Memory B cell (primary cell): ENCODE data around the gene POLR2L.

Source experiments
- ATAC-seq: fragments of 150-1000 bp; cut with Tn5 transposase; 2 replicates; pipeline ENCODE4 v1.10.0; 2021; ENCODE audit warnings: low read depth, mild to moderate bottlenecking, moderate library complexity
- DNase-seq, 2 donors: peaks; one replicate each; pipeline ENCODE4 v3.0.0; 2022; ENCODE audit warnings: low spot score in 2 of 2
- H3K27ac Mint-ChIP-seq: one replicate; pipeline ENCODE4 v1.8.0; 2022; ENCODE audit warnings: mild to moderate bottlenecking, moderate library complexity, mixed read lengths
- H3K27me3 Mint-ChIP-seq: one replicate; pipeline ENCODE4 v1.8.0; 2022; ENCODE audit warnings: mixed read lengths
- H3K36me3 Mint-ChIP-seq: one replicate; pipeline ENCODE4 v1.8.0; 2022; ENCODE audit warnings: mild to moderate bottlenecking, mixed read lengths
- H3K4me1 Mint-ChIP-seq: one replicate; pipeline ENCODE4 v1.8.0; 2022; ENCODE audit warnings: mixed read lengths
- H3K4me3 Mint-ChIP-seq: one replicate; pipeline ENCODE4 v1.8.0; 2022; ENCODE audit warnings: mild to moderate bottlenecking, moderate library complexity, mixed read lengths
- H3K9me3 Mint-ChIP-seq: one replicate; pipeline ENCODE4 v1.8.0; 2022; ENCODE audit warnings: mixed read lengths

Gene POLR2L

GRCh38 chr11:813456-814096 lies 28.8 kb downstream of the POLR2L start:
- H3K4me3 Mint-ChIP-seq, result no peak overlapping the region
- ATAC-seq (no peak), DNase-seq (no peak)
- no peaks in the 10 kb centered on the region for H3K27me3 Mint-ChIP-seq
- H3K9me3 Mint-ChIP-seq, result no peaks in the 10 kb centered on the region
- no peak overlapping the region for H3K27ac Mint-ChIP-seq
- H3K36me3 Mint-ChIP-seq, result peaks cover 8% of the 10 kb centered on the region
- peaks cover 11% of the 10 kb centered on the region for H3K4me1 Mint-ChIP-seq

GRCh38 chr11:813072-813455 lies 29.3 kb downstream of the POLR2L start:
- no peaks in the 10 kb centered on the region for H3K9me3 Mint-ChIP-seq
- no peak overlapping the region for H3K4me3 Mint-ChIP-seq
- DNase-seq (no peak), ATAC-seq (no peak)
- H3K4me1 Mint-ChIP-seq, result peaks cover 10% of the 10 kb centered on the region
- peaks cover 8% of the 10 kb centered on the region for H3K36me3 Mint-ChIP-seq
- no peaks in the 10 kb centered on the region for H3K27me3 Mint-ChIP-seq
- no peak overlapping the region for H3K27ac Mint-ChIP-seq

GRCh38 chr11:812390-812789 lies 29.9 kb downstream of the POLR2L start:
- Mint-ChIP-seq H3K4me3 (no peak overlapping the region), H3K9me3 (no peaks in the 10 kb centered on the region), H3K36me3 (peaks cover 8% of the 10 kb centered on the region), H3K4me1 (peaks cover 13% of the 10 kb centered on the region), H3K27me3 (no peaks in the 10 kb centered on the region), H3K27ac (peak overlapping the region; percentile 31)
- DNase-seq (no peak), ATAC-seq (no peak)

GRCh38 chr11:811446-812245 lies 30.7 kb downstream of the POLR2L start:
- Mint-ChIP-seq H3K27ac (peak overlapping the region; percentile 60), H3K9me3 (no peaks in the 10 kb centered on the region), H3K4me3 (peak overlapping the region; percentile 94), H3K4me1 (peaks cover 13% of the 10 kb centered on the region), H3K36me3 (peaks cover 8% of the 10 kb centered on the region), H3K27me3 (no peaks in the 10 kb centered on the region)
- no peak for ATAC-seq
- DNase-seq, result no peak

GRCh38 chr11:810040-810567 lies 32.2 kb downstream of the POLR2L start:
- H3K36me3 Mint-ChIP-seq, result peaks cover 8% of the 10 kb centered on the region
- DNase-seq (no peak), ATAC-seq (peak; percentile 13)
- H3K27ac Mint-ChIP-seq, result peak overlapping the region; percentile 96
- peaks cover 18% of the 10 kb centered on the region for H3K4me1 Mint-ChIP-seq
- H3K4me3 Mint-ChIP-seq, result peak overlapping the region; percentile 94
- no peaks in the 10 kb centered on the region for H3K27me3 Mint-ChIP-seq
- H3K9me3 Mint-ChIP-seq, result no peaks in the 10 kb centered on the region

GRCh38 chr11:809287-810039 lies 32.9 kb downstream of the POLR2L start, which contains the start of gene RPLP2:
TSS of gene RPLP2 (plus strand) at chr11:809967. CDS start at chr11:810235, 268 bp downstream.
- Mint-ChIP-seq H3K9me3 (no peaks in the 10 kb centered on the region), H3K4me1 (peaks cover 20% of the 10 kb centered on the region), H3K27me3 (no peaks in the 10 kb centered on the region), H3K27ac (peak within 1 kb of the TSS; percentile 96), H3K36me3 (peaks cover 8% of the 10 kb centered on the region), H3K4me3 (peak within 1 kb of the TSS; percentile 94)
- ATAC-seq (peak; percentile 82), DNase-seq (peak; percentile 96 to 99)

GRCh38 chr11:808427-809286 lies 33.7 kb downstream of the POLR2L start:
- peaks cover 5% of the 10 kb centered on the region for H3K36me3 Mint-ChIP-seq
- DNase-seq (no peak), ATAC-seq (no peak)
- peak overlapping the region; percentile 94 for H3K4me3 Mint-ChIP-seq
- peak overlapping the region; percentile 96 for H3K27ac Mint-ChIP-seq
- no peaks in the 10 kb centered on the region for H3K9me3 Mint-ChIP-seq
- no peaks in the 10 kb centered on the region for H3K27me3 Mint-ChIP-seq
- peaks cover 21% of the 10 kb centered on the region for H3K4me1 Mint-ChIP-seq

- ATAC-seq (no peak), DNase-seq (no peak)
- Mint-ChIP-seq H3K36me3 (peaks cover 2% of the 10 kb centered on the region), H3K27me3 (no peaks in the 10 kb centered on the region), H3K27ac (peak overlapping the region; percentile 62), H3K9me3 (no peaks in the 10 kb centered on the region), H3K4me3 (peak overlapping the region; percentile 79), H3K4me1 (peaks cover 16% of the 10 kb centered on the region)
Observed at GRCh38 chr11:804599-804964, 37.7 kb downstream of the POLR2L start.

GRCh38 chr11:803770-804598 lies 38.3 kb downstream of the POLR2L start:
- H3K4me1 Mint-ChIP-seq, result peaks cover 15% of the 10 kb centered on the region
- no peaks in the 10 kb centered on the region for H3K9me3 Mint-ChIP-seq
- peak overlapping the region; percentile 79 for H3K4me3 Mint-ChIP-seq
- DNase-seq (no peak), ATAC-seq (no peak)
- H3K36me3 Mint-ChIP-seq, result peaks cover 2% of the 10 kb centered on the region
- H3K27ac Mint-ChIP-seq, result peak overlapping the region; percentile 62
- H3K27me3 Mint-ChIP-seq, result no peaks in the 10 kb centered on the region

- no peaks in the 10 kb centered on the region for H3K27me3 Mint-ChIP-seq
- no peaks in the 10 kb centered on the region for H3K9me3 Mint-ChIP-seq
- H3K4me1 Mint-ChIP-seq, result peaks cover 13% of the 10 kb centered on the region
- ATAC-seq, result no peak
- DNase-seq, result no peak
- no peak overlapping the region for H3K27ac Mint-ChIP-seq
- H3K36me3 Mint-ChIP-seq, result peaks cover 2% of the 10 kb centered on the region
- H3K4me3 Mint-ChIP-seq, result peak overlapping the region; percentile 79
Observed at GRCh38 chr11:803467-803742, 38.9 kb downstream of the POLR2L start.

- ATAC-seq (no peak), DNase-seq (no peak)
- Mint-ChIP-seq H3K27me3 (no peaks in the 10 kb centered on the region), H3K27ac (no peak overlapping the region), H3K4me3 (peak overlapping the region; percentile 11), H3K9me3 (no peaks in the 10 kb centered on the region), H3K4me1 (peaks cover 12% of the 10 kb centered on the region), H3K36me3 (peaks cover 2% of the 10 kb centered on the region)
Observed at GRCh38 chr11:802693-803466, 39.4 kb downstream of the POLR2L start.

- Mint-ChIP-seq H3K9me3 (no peaks in the 10 kb centered on the region), H3K4me1 (peaks cover 10% of the 10 kb centered on the region), H3K27me3 (no peaks in the 10 kb centered on the region), H3K36me3 (peaks cover 2% of the 10 kb centered on the region), H3K4me3 (peak overlapping the region; percentile 34), H3K27ac (no peak overlapping the region)
- DNase-seq (no peak), ATAC-seq (no peak)
Observed at GRCh38 chr11:802018-802617, 40.2 kb downstream of the POLR2L start.
